ENCODE results near the gene RPL18.

RPL18 gene

GRCh38 chr19:48573163-48573505, 45.8 kb downstream of the RPL18 start:
- DNase-seq, result no peak

- DNase-seq, result no peak
These were observed 47.4 kb downstream of the RPL18 start for GRCh38 chr19:48571378-48572162.

DNA sequence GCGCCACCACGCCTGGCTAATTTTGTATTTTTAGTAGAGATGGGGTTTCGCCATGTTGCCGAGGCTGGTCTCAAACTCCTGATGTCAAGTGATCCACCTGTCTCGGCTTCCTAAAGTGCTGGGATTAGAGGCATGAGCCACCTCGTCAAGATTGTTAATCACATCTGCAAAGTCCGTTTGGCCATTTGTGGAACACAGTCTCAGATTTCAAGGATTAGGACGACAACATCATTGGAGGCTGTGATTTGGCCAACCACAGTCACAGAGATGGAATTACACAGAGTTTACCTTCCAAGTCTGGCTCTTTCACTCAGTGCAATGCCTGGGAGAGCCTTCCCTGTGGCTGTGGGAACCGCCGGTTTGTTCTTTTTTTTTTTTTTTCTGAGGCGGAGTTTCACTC, 49.2 kb downstream of the RPL18 start:
- DNase-seq, result no peak

DNA sequence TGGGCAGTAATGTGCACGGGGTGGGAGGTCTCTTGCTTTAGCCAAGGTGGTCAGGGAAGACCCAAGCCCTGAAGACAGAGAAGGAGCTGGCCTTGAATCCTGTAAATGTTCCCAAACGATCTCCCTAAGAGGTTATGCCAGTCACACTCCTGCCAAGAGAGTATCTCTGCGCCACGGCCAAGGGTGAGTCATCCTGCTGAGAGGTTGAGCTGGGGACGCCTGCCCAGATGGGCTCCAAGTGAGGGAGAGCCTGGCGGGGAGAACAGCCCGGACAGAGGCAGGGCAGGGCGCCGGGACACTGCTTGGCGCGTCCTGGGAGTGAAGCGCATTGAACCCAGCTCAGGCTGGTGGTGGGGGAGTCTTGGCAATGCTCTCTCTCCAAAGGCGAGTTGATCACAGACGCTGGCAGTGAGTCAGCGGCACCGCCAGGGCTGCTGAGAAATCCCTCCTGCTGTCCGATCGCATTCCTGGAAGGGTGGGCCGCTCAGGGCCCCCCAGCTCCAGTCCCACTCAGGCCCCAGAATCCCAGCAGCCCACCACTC, 50.6 kb downstream of the RPL18 start:
- DNase-seq, result no peak
